Keratinocyte (primary cell): ENCODE measurements around the gene FLYWCH2. TPM values are rescaled to one million over a fixed set of nuclear protein-coding genes. Genes with fewer than 3 reads are reported as not detected.

Experiments used
- DNase-seq: peaks from one replicate; pipeline ENCODE4 v3.0.0-alpha.2; 2011; ENCODE audit warnings: low read depth, missing footprints, low spot score
- FAIRE-seq: peaks from 2 replicates; lab custom pipeline; 2011; peaks lifted over from hg19 to GRCh38; lab: Jason Lieb, UNC
- H2AFZ ChIP-seq: 2 replicates; pipeline ENCODE4 v1.6.0; 2012; ENCODE audit warnings: low read length, control low read depth, inconsistent platforms; ENCODE audit not compliant: control insufficient read depth
- H3K27ac ChIP-seq: 2 replicates; pipeline ENCODE4 v1.5.1; 2011; ENCODE audit warnings: low read length; ENCODE audit not compliant: control insufficient read depth, insufficient read depth
- H3K27me3 ChIP-seq: 3 replicates; pipeline ENCODE4 v1.6.0; 2011; ENCODE audit warnings: low read length; ENCODE audit not compliant: control insufficient read depth, insufficient read depth; ENCODE audit errors: extremely low read depth
- H3K36me3 ChIP-seq, 2 experiments: 2 replicates in 1 of 2; 3 replicates in 1 of 2; pipeline ENCODE4 v1.5.1; 2011; ENCODE audit warnings: low read length in 2 of 2, mild to moderate bottlenecking in 1 of 2; ENCODE audit not compliant: control insufficient read depth in 2 of 2, insufficient read depth in 2 of 2; ENCODE audit errors: extremely low read depth in 1 of 2
- H3K4me1 ChIP-seq: 3 replicates; pipeline ENCODE4 v1.5.1; 2011; ENCODE audit warnings: low read length; ENCODE audit not compliant: control insufficient read depth, insufficient read depth; ENCODE audit errors: extremely low read depth
- H3K4me2 ChIP-seq: 3 replicates; pipeline ENCODE4 v1.6.0; 2011; ENCODE audit warnings: low read depth, low read length; ENCODE audit not compliant: control insufficient read depth, insufficient read depth; ENCODE audit errors: extremely low read depth
- H3K4me3 ChIP-seq, 3 experiments: fragments of 200-600 bp in 1 of 3; sonication (generic) in 1 of 3; 2 replicates in 2 of 3; 3 replicates in 1 of 3; pipeline ENCODE4 v1.5.1; 2011 to 2016; ENCODE audit warnings: low read length in 3 of 3, mild to moderate bottlenecking in 3 of 3, control low read depth in 2 of 3, inconsistent platforms in 1 of 3, low read depth in 1 of 3, mixed read lengths in 1 of 3, mixed run types in 1 of 3, moderate library complexity in 1 of 3; ENCODE audit not compliant: control insufficient read depth in 2 of 3, insufficient read depth in 2 of 3; ENCODE audit errors: extremely low read depth in 1 of 3
- H3K79me2 ChIP-seq: 2 replicates; pipeline ENCODE4 v1.6.0; 2012; ENCODE audit warnings: low read length; ENCODE audit not compliant: control insufficient read depth, insufficient read depth
- H3K9ac ChIP-seq: 3 replicates; pipeline ENCODE4 v1.6.0; 2011; ENCODE audit warnings: low read length; ENCODE audit not compliant: control insufficient read depth, insufficient read depth; ENCODE audit errors: extremely low read depth
- H3K9me1 ChIP-seq: 3 replicates; pipeline ENCODE4 v1.6.0; 2011; ENCODE audit warnings: low read length; ENCODE audit not compliant: control insufficient read depth, insufficient read depth; ENCODE audit errors: extremely low read depth
- H3K9me3 ChIP-seq: 2 replicates; pipeline ENCODE4 v1.5.1; 2012; ENCODE audit warnings: low read depth, low read length; ENCODE audit not compliant: control insufficient read depth
- H4K20me1 ChIP-seq: 3 replicates; pipeline ENCODE4 v1.6.0; 2011; ENCODE audit warnings: low read length; ENCODE audit not compliant: control insufficient read depth, insufficient read depth; ENCODE audit errors: extremely low read depth
- EZH2 ChIP-seq: IDR thresholded peaks from one replicate; pipeline ENCODE4 v1.6.1; 2012; ENCODE audit warnings: inconsistent platforms, mild to moderate bottlenecking, low read length, moderate library complexity
- dilution Hi-C: fragments of 300-500 bp; cut with MboI; formaldehyde crosslinking; loops from one replicate; pipeline ENCODE4 v1.7.0; 2020; ENCODE audit warnings: low sequenced_read_pairs; ENCODE audit not compliant: extremely low pct_ligation_motif_present
- polyA plus RNA-seq, 5 experiments: library from polyadenylated mRNA; depleted of rRNA in 3 of 5; stranded (reverse) in 3 of 5; stranded (forward) in 1 of 5; unstranded in 1 of 5; fragments of >200 nt; gene quantifications; 1 replicate in 1 of 5; 2 replicates in 3 of 5; 3 replicates in 1 of 5; pipeline versions ENCODE4 v1.2.1 to v1.2.3, GENCODE V29; 2011 to 2012; ENCODE audit warnings: missing spikeins in 2 of 5, low read depth in 1 of 5, low replicate concordance in 1 of 5
- TF ChIP-seq, protein P1 (sequence below), 3 experiments: IDR thresholded peaks in 1 of 3; conservative IDR thresholded peaks in 1 of 3; optimal IDR thresholded peaks in 1 of 3; 2 replicates in 2 of 3; 3 replicates in 1 of 3; pipeline versions ENCODE3 to v1.5.1; 2011; ENCODE audit warnings: low read length in 3 of 3, mild to moderate bottlenecking in 3 of 3, moderate library complexity in 2 of 3, control low read depth in 1 of 3, inconsistent platforms in 1 of 3; ENCODE audit not compliant: insufficient read depth in 2 of 3; ENCODE audit errors: extremely low read depth in 1 of 3

Gene FLYWCH2
- polyA plus RNA-seq, 1 donor (not counting 4 experiments of a cell fraction or from before 2014, with no cell fraction given), result 10.1 TPM

DNA sequence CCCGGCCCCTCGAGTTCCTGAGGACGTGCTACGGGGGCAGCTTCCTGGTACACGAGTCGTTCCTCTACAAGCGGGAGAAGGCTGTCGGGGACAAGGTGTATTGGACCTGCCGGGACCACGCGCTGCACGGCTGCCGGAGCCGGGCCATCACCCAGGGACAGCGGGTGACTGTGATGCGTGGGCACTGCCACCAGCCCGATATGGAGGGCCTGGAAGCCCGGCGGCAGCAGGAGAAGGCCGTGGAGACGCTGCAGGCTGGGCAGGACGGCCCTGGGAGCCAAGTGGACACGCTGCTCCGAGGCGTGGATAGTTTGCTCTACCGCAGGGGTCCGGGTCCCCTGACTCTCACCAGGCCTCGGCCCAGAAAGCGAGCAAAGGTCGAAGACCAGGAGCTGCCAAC, 50.1 kb downstream of the FLYWCH2 start:
- Histone ChIP-seq H3K27ac (no peak overlapping the region), H3K9me1 (no peaks in the 10 kb centered on the region), H3K79me2 (no peaks in the 10 kb centered on the region), H3K27me3 (no peaks in the 10 kb centered on the region), H3K4me3 (no peak overlapping the region), H3K4me2 (no peak overlapping the region), H3K9me3 (no peaks in the 10 kb centered on the region), H2AFZ (no peak overlapping the region), H3K4me1 (no peaks in the 10 kb centered on the region), H3K9ac (no peak overlapping the region), H3K36me3 (peaks cover 16 to 41% of the 10 kb centered on the region in 2 experiments), H4K20me1 (peaks cover 2% of the 10 kb centered on the region)
- DNase-seq, result no peak
- no peak for FAIRE-seq
- dilution Hi-C loops, result no loop called here
- no peak for TF ChIP-seq EZH2
- TF ChIP-seq, protein P1, sequence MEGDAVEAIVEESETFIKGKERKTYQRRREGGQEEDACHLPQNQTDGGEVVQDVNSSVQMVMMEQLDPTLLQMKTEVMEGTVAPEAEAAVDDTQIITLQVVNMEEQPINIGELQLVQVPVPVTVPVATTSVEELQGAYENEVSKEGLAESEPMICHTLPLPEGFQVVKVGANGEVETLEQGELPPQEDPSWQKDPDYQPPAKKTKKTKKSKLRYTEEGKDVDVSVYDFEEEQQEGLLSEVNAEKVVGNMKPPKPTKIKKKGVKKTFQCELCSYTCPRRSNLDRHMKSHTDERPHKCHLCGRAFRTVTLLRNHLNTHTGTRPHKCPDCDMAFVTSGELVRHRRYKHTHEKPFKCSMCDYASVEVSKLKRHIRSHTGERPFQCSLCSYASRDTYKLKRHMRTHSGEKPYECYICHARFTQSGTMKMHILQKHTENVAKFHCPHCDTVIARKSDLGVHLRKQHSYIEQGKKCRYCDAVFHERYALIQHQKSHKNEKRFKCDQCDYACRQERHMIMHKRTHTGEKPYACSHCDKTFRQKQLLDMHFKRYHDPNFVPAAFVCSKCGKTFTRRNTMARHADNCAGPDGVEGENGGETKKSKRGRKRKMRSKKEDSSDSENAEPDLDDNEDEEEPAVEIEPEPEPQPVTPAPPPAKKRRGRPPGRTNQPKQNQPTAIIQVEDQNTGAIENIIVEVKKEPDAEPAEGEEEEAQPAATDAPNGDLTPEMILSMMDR (optimal IDR thresholded peaks at IDR 0.05 in 1 of 3, IDR thresholded peaks at IDR 0.05 in 1 of 3, conservative IDR thresholded peaks at IDR 0.05 in 1 of 3; ENCODE audit: extremely low read depth in 1 of 3, insufficient read depth in 2 of 3, low read length in 3 of 3), result no peak

DNA sequence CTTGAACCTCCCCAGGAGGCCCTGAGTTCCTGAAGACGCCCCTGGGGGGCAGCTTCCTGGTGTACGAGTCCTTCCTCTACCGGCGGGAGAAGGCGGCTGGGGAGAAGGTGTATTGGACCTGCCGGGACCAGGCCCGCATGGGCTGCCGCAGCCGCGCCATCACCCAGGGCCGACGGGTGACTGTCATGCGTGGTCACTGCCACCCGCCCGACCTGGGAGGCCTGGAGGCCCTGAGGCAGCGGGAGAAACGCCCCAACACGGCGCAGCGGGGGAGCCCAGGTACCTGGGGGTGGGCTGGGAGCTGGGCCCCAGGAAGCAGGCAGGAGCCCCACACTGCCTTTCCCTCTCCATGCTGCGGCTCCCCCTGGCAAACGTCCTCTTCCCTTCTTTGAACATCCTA, 50.7 kb downstream of the FLYWCH2 start:
- Histone ChIP-seq H4K20me1 (peaks cover 2% of the 10 kb centered on the region), H3K4me2 (no peak overlapping the region), H3K79me2 (no peaks in the 10 kb centered on the region), H3K27me3 (no peaks in the 10 kb centered on the region), H3K4me3 (no peak overlapping the region), H3K9ac (no peak overlapping the region), H3K36me3 (peaks cover 17 to 39% of the 10 kb centered on the region in 2 experiments), H3K9me3 (no peaks in the 10 kb centered on the region), H2AFZ (no peak overlapping the region), H3K9me1 (no peaks in the 10 kb centered on the region), H3K27ac (no peak overlapping the region), H3K4me1 (no peaks in the 10 kb centered on the region)
- dilution Hi-C loops, result no loop called here
- TF ChIP-seq, protein P1 (optimal IDR thresholded peaks at IDR 0.05 in 1 of 3, IDR thresholded peaks at IDR 0.05 in 1 of 3, conservative IDR thresholded peaks at IDR 0.05 in 1 of 3; ENCODE audit: extremely low read depth in 1 of 3, insufficient read depth in 2 of 3, low read length in 3 of 3), result no peak
- TF ChIP-seq EZH2, result no peak
- FAIRE-seq (no peak), DNase-seq (no peak)
